Stimulated activated CD4-positive, alpha-beta T cell treated with anti-CD3 and anti-CD28 coated beads, TNF-alpha, amount 100 ng/mL, for 48 hours (primary cell): ENCODE results near the gene MRO.
A peak's percentile ranks its signal among the peaks of the same experiment; 100 is the strongest.
"Not testable (repeated sequence)": the region's sequence is repeated elsewhere in the genome, so short reads cannot be mapped to it uniquely, and the experiment has no call there.

ENCODE experiments used
- DNase-seq, 3 donors: peaks; one replicate each; pipeline ENCODE4 v3.0.0-alpha.2; 2020; ENCODE audit warnings: low read depth in 3 of 3

The MRO gene

GRCh38 chr18:50819728-50820378, at the start of gene MRO:
Gene MRO (minus strand): TSS chr18:50820016. CDS start chr18:50809400, 10,616 bp downstream.
- peak; percentile 61 to 69 (median 65) for DNase-seq

- DNase-seq, result no peak
These were observed 49.3 kb upstream of the MRO start for GRCh38 chr18:50869150-50869549.

DNA sequence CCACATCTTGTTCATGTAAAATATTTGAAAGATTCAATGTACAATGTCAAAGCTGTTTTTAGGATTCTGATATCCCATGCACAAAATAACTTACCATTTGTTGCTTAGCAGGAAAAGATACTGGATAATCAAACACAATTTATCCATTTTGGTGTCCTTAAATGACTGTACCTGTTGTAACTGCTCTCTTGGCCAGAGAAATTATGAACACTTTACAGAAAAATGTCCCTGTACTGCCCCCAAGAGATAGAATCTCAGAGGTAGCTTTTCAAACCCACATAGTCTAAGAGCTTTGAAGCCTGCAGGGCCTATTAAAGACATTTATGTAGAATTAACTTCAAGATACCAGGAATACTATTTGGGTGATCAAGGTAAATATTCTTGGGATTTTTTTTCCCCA, 46.9 kb upstream of the MRO start:
- no peak for DNase-seq

GRCh38 chr18:50863840-50864375, 44.1 kb upstream of the MRO start:
- DNase-seq, result no peak

- no peak for DNase-seq
These were observed 42.6 kb upstream of the MRO start for GRCh38 chr18:50862401-50862800.

DNA sequence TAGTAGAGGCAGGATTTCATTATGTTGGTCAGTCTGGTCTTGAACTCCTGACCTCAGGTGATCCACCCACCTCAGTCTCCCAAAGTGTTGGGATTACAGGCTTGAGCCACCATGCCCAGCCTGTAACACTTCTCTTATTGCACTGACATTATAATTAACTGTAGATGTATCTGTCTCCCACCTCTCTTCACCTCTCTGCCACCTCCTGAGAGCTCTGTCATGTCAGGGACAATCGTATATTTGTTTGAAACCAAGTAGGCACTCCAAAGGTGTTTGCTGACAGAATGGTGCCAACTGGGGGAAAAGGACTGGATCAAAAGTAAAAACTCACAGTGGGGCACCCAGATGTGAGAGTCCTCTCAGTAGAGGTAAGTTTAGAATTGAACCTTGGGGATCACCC, 41.8 kb upstream of the MRO start:
- DNase-seq, result no peak

- DNase-seq, result no peak
These were observed 40.2 kb upstream of the MRO start for GRCh38 chr18:50859793-50860555.

DNA sequence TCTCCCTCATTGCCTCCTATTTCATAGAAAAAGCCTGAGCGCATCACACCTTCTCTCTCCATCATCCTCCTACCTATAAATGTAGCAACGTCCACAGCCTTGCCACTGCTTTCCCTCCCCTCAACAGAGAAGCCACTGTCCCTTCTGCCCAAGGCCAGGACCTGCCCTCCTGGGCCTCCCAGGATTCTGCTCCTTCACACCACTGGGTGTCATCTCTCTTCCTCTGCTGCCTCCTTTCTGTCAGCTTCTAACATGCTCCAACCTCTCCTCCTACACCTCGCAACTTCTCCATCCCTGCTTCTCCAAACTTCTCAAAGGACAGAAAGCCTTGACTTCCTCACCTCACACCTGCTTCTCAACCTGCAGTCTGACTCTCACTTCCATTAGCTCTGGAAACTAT, 37.9 kb upstream of the MRO start:
- DNase-seq, result no peak

GRCh38 chr18:50857166-50857565, 37.4 kb upstream of the MRO start:
- DNase-seq, result not testable (repeated sequence)

DNA sequence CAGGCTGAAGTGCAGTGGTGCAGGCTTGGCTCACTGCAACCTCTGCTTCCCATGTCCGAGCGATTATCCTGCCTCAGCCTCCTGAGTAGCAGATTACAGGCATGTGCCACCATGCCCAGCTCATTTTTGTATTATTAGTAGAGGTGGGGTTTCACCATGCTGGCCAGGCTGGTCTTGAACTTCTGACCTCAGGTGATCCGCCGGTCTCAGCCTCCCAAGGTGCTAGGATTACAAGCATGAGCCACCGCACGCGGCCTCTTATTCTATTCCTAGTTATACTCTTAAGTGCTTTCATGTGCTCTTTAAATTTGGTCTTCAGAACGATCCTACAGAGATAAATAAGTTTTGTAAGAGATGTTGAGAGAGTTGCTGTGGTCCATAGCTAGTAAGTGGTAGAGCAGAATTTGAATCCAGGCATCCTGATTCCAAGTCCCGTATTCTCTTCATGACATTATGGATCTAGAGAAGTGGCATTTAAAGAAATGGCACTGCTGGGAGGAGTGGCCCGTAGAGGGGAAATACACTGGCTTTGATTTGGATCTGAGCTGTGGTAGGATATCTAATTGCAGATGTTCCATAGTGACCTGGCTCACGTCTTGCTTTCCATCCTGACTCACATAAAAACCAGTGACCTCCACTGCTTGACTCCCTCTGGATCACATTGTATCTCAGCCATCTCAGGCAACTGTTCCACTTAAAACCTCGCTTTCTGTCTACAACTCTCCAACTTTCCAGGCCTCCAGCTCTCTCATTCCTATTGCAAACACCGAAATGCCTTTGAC, 36.4 kb upstream of the MRO start:
- no peak for DNase-seq

DNA sequence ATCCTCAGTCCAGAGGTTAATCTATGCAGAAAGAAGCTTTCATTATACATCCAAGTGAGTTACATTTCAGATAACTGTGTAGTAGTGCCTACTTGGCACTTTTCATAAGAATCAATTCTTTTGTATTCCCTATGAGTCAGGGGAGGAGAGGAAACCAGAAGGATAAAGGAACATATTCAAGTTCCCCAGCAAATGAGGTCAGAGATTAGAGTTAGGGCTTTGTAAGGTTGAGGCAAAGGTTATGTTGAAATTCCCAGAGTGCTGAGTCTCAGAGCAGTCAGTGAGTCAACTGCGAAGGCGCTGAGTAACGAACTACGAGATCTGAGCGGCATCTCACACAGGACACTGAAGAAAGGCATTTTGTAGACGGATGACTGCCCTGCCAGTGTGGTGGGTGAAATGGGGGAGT, 34.1 kb upstream of the MRO start:
- no peak for DNase-seq

DNA sequence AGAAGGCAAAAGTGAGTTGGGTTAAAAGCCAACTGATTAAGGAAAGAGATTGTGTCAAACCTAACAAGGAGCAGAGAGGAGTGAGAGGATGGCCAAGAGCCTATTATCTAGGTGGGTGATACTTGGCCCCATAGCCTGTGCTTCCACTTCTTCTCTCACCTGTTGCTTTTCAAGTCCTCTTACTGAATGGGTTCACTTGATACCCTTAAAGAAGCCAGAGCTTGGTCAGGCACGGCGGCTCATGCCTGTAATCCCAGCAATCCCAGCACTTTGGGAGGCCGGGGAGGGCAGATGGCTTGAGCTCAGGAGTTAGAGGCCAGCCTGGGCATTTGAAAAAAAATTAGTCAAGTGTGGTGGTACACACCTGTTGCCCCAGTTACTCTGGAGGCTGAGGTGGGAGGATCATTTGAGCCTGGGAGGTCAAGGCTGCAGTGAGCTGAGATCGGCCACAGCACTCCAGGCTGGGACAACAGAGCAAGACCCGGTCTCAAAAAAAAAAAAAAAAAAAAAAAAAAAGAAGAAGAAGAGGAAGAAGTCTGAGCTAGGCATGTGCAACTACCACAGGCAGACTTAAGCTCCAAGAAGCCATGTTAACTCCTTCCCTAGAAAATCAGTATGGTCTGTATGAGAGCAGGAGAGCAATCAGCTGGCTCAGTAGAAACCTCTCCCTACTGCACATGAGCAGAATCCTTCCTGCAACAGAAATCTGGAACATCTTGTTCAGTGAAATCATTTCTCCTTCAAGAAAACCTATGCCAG, 30.7 kb upstream of the MRO start:
- no peak for DNase-seq

DNA sequence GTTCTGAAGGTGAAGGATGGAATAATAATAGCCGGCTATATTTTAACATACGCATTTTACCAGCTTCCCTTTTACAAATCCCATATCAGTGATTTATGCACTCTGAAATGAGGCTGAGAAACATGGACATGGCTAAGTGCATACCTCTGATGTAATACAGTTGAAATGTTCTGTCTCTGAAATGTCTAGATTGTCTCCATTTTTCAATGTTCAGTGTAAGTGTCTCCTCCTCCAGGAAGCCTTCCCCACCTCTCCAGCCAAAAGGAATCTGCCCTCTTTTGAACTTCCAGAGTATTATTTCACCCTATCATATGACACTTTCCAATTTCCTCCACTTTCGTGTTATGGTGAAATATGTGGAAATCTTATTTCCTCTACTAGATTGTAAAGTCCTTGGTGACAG, 29.6 kb upstream of the MRO start:
- DNase-seq, result no peak

GRCh38 chr18:50848991-50849390, 29.2 kb upstream of the MRO start:
- DNase-seq, result no peak

DNA sequence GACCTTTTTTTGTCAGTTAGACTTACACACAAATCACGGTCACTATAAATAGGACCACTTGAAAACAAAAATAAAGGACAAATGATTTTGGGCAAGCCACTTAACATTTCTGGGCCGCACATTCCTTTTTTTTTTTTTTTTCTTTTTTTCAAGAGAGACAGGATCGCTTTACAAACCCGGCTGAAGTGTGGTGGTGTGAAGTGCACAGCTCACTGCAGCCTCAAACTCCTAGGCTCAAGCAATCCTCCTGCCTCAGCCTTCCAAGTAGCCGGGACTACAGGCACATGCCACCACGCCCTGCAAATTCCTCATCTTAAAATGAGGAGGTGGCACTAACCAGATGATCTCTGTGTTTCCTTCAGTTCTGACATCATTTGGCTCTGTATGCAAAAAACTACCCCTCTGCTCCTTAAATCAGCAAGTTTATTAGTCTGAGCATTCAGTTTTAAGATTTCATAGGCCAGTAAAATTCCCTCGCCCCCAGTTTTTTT, 28.3 kb upstream of the MRO start:
- no peak for DNase-seq

DNA sequence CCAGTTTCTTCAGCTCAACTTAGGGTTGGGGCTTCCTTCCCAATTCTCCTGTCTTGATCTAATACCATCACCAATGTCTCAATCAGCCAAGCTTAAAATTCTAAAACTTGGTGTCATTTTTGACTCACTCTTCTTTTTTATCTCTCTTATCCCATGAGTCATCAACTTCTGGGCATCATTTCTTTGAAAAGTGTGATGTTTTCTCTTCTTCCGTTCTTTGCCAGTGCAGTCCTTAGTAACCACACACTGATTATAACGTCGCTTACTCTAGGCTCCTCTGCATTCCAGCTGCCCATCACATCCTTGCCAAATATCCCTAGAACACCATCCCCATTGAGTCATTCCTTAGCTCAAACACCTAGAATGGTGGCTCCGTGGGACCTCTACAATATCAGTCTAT, 27.4 kb upstream of the MRO start:
- DNase-seq, result no peak

DNA sequence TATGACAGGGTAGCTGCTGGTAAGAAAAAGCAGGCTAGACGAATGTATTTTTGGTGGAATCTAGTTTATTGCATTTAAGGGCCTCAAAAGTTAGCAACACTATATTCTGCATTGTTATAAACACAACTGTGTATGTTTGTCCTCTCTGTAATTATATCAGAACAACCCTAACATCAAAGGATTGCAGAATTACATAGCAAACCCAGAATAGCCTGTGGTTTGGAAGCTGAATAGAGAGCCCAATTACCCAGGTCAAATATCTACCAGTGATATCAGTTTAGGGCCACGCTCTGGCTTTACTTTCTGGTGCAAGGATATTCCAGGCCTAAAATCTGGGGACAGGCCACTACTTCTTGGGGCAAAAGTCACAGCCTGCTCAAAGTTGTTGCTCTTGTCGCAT, 25.1 kb upstream of the MRO start:
- DNase-seq, result no peak

GRCh38 chr18:50844554-50844953, 24.7 kb upstream of the MRO start:
- DNase-seq, result no peak

GRCh38 chr18:50842846-50843245, 23.0 kb upstream of the MRO start:
- no peak for DNase-seq

GRCh38 chr18:50839996-50840395, 20.2 kb upstream of the MRO start:
- DNase-seq, result no peak

DNA sequence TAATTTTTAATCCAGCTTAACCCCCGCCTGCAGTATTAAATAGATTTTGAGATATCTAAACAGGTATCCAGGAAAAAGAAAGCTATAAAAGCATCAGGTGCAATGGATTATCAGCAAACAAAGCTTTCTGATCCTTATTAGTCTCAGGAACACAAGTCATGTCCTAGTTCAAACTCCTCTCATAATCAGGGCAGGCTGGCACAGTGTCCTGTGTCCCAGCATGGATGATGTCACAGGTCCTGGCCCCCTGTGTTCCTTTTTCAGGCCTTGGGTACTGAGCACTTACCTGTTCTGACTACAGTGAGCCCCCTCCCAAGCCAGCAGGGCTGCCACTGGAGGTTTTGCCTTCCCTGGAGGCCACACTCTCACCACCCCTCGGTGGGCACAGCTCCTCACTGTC, 19.5 kb upstream of the MRO start:
- no peak for DNase-seq
